AG08395 (cell line): ENCODE measurements around the gene ITSN2.

ENCODE experiments used
- DNase-seq: peaks from one replicate; pipeline ENCODE4 v3.0.0; 2012; ENCODE audit warnings: mixed read lengths, low spot score

ITSN2 gene

GRCh38 chr2:24269265-24269664, 91.1 kb downstream of the ITSN2 start:
- no peak for DNase-seq

- DNase-seq: no peak
Observed at GRCh38 chr2:24265212-24265611, 95.1 kb downstream of the ITSN2 start.

- no peak for DNase-seq
Observed at GRCh38 chr2:24262421-24262970, 97.8 kb downstream of the ITSN2 start.

- DNase-seq: no peak
Observed at GRCh38 chr2:24261441-24261840, 98.9 kb downstream of the ITSN2 start.

GRCh38 chr2:24259316-24259715, 101.0 kb downstream of the ITSN2 start:
- no peak for DNase-seq

GRCh38 chr2:24258718-24259117, 101.6 kb downstream of the ITSN2 start:
- no peak for DNase-seq

GRCh38 chr2:24253303-24253919, 106.9 kb downstream of the ITSN2 start:
- peak; percentile 20 for DNase-seq

GRCh38 chr2:24247592-24247991, 112.7 kb downstream of the ITSN2 start:
- DNase-seq: no peak

- DNase-seq: no peak
Observed at GRCh38 chr2:24247164-24247563, 113.2 kb downstream of the ITSN2 start.

GRCh38 chr2:24245986-24246776, 114.2 kb downstream of the ITSN2 start:
- peak; percentile 9 for DNase-seq

GRCh38 chr2:24241528-24241927, 118.8 kb downstream of the ITSN2 start:
- no peak for DNase-seq

- no peak for DNase-seq
Observed at GRCh38 chr2:24239553-24239952, 120.8 kb downstream of the ITSN2 start.

- DNase-seq: no peak
Observed at GRCh38 chr2:24238158-24238557, 122.2 kb downstream of the ITSN2 start.

GRCh38 chr2:24237313-24237712, 123.0 kb downstream of the ITSN2 start:
- DNase-seq: no peak

- no peak for DNase-seq
Observed at GRCh38 chr2:24233321-24233720, 127.0 kb downstream of the ITSN2 start.

GRCh38 chr2:24231461-24231881, 128.9 kb downstream of the ITSN2 start:
- DNase-seq: peak; percentile 7

- no peak for DNase-seq
Observed at GRCh38 chr2:24228470-24228869, 131.9 kb downstream of the ITSN2 start.

GRCh38 chr2:24225499-24226242, 134.7 kb downstream of the ITSN2 start:
- no peak for DNase-seq

- DNase-seq: no peak
Observed at GRCh38 chr2:24222946-24223345, 137.4 kb downstream of the ITSN2 start.

- DNase-seq: no peak
Observed at GRCh38 chr2:24221343-24222050, 138.8 kb downstream of the ITSN2 start.

GRCh38 chr2:24220554-24221291, 139.6 kb downstream of the ITSN2 start:
- DNase-seq: no peak
